Liver (tissue), 3 donors: ENCODE data around the gene NXPE1.

Experiments used
- CTCF ChIP-seq: fragments of 150-350 bp; IDR thresholded peaks from 2 replicates; pipeline ENCODE4 v1.5.1; 2017; ENCODE audit warnings: improper control_type of control experiment, low read depth, low read length; ENCODE audit not compliant: missing input control
- FOXA1 ChIP-seq: IDR thresholded peaks from 2 replicates; pipeline ENCODE4 v1.6.1; 2016; ENCODE audit warnings: antibody characterized with exemption
- GABPA ChIP-seq, 2 donors: IDR thresholded peaks in 1 of 2; conservative IDR thresholded peaks in 1 of 2; 2 replicates each; pipeline ENCODE4 v1.6.1; 2016; ENCODE audit warnings: antibody characterized with exemption in 2 of 2, mild to moderate bottlenecking in 1 of 2, moderate library complexity in 1 of 2
- HNF4A ChIP-seq, 2 donors: conservative IDR thresholded peaks; 2 replicates each; pipeline ENCODE4 v1.6.1; 2016; ENCODE audit warnings: antibody characterized with exemption in 2 of 2, mild to moderate bottlenecking in 2 of 2
- HNF4G ChIP-seq: IDR thresholded peaks from 2 replicates; pipeline ENCODE4 v1.6.1; 2016; ENCODE audit warnings: antibody characterized with exemption
- JUND ChIP-seq, 2 donors: IDR thresholded peaks; 2 replicates each; pipeline ENCODE4 v1.6.1; 2016; ENCODE audit warnings: antibody characterized with exemption in 2 of 2
- MAX ChIP-seq: IDR thresholded peaks from 2 replicates; pipeline ENCODE4 v1.6.1; 2016; ENCODE audit warnings: antibody characterized with exemption
- SP1 ChIP-seq: IDR thresholded peaks from 2 replicates; pipeline ENCODE4 v1.6.1; 2018; ENCODE audit warnings: antibody characterized with exemption, mild to moderate bottlenecking
- TAF1 ChIP-seq: conservative IDR thresholded peaks from 2 replicates; pipeline ENCODE4 v1.6.1; 2016; ENCODE audit warnings: antibody characterized with exemption, mild to moderate bottlenecking
- YY1 ChIP-seq: IDR thresholded peaks from 2 replicates; pipeline ENCODE4 v1.6.1; 2016; ENCODE audit warnings: antibody characterized with exemption, mild to moderate bottlenecking
- TF ChIP-seq, protein P1 (sequence below): IDR thresholded peaks from 2 replicates; pipeline ENCODE4 v1.6.1; 2016; ENCODE audit warnings: antibody characterized with exemption, mild to moderate bottlenecking
- TF ChIP-seq, protein P2 (sequence below): IDR thresholded peaks from 2 replicates; pipeline ENCODE4 v1.6.1; 2016; ENCODE audit warnings: antibody characterized with exemption
- donor health status: healthy.
- donor health status: healthy.

GRCh38 chr11:114598461-114598860, 38.8 kb upstream of the NXPE1 start:
- no peak for TF ChIP-seq JUND (IDR thresholded peaks at IDR 0.05)
- no peak for TF ChIP-seq CTCF
- TF ChIP-seq SP1, result no peak
- no peak for TF ChIP-seq TAF1
- TF ChIP-seq YY1, result no peak
- TF ChIP-seq HNF4G, result no peak
- TF ChIP-seq, protein P1, sequence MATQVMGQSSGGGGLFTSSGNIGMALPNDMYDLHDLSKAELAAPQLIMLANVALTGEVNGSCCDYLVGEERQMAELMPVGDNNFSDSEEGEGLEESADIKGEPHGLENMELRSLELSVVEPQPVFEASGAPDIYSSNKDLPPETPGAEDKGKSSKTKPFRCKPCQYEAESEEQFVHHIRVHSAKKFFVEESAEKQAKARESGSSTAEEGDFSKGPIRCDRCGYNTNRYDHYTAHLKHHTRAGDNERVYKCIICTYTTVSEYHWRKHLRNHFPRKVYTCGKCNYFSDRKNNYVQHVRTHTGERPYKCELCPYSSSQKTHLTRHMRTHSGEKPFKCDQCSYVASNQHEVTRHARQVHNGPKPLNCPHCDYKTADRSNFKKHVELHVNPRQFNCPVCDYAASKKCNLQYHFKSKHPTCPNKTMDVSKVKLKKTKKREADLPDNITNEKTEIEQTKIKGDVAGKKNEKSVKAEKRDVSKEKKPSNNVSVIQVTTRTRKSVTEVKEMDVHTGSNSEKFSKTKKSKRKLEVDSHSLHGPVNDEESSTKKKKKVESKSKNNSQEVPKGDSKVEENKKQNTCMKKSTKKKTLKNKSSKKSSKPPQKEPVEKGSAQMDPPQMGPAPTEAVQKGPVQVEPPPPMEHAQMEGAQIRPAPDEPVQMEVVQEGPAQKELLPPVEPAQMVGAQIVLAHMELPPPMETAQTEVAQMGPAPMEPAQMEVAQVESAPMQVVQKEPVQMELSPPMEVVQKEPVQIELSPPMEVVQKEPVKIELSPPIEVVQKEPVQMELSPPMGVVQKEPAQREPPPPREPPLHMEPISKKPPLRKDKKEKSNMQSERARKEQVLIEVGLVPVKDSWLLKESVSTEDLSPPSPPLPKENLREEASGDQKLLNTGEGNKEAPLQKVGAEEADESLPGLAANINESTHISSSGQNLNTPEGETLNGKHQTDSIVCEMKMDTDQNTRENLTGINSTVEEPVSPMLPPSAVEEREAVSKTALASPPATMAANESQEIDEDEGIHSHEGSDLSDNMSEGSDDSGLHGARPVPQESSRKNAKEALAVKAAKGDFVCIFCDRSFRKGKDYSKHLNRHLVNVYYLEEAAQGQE, result no peak
- TF ChIP-seq GABPA (IDR thresholded peaks at IDR 0.05 in 1 of 2, conservative IDR thresholded peaks at IDR 0.05 in 1 of 2), result no peak
- TF ChIP-seq, protein P2, sequence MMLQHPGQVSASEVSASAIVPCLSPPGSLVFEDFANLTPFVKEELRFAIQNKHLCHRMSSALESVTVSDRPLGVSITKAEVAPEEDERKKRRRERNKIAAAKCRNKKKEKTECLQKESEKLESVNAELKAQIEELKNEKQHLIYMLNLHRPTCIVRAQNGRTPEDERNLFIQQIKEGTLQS, result no peak
- TF ChIP-seq MAX, result no peak
- no peak for TF ChIP-seq HNF4A (conservative IDR thresholded peaks at IDR 0.05)
- no peak for TF ChIP-seq FOXA1
